ENCODE measurements around the gene DDR1.

DDR1 gene

DNA sequence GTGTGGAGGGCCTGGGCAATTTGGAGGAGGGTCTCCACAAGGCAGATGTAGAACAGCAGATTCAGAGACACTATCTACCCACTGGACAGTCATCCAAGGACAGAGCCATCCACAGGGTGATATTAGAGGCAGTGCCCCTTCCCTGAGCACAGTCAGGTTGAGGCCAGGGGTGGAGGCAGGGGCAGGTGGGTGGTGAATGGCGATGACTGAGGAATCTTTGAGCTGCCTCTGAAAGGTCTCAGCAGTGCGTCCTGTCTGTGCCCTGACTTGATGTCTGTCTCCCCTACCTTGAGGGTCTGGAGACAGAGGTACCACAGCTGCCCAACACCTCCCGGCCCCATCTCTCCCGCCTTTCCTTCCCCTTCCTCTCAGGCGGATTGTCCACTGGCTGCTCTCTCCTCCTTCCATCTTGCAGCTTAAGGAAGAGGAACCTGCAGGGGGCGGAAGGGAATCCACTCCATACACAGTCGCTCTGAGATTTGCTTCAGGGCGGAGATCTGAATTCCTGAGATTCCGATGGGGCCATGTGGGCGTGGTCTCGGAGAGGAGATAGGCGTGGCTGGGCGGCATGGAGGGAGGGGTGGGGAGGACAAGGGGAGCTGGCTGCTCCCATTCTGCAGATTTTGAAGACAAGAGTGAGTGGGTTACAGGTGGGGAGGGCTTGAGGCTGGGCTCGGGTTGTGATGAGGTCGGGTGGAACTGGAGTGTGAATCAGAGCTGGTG, 58.2 kb downstream of the DDR1 start:
- DNase-seq (ENCODE audit: low read depth) = no peak
- TF ChIP-seq, protein P1, sequence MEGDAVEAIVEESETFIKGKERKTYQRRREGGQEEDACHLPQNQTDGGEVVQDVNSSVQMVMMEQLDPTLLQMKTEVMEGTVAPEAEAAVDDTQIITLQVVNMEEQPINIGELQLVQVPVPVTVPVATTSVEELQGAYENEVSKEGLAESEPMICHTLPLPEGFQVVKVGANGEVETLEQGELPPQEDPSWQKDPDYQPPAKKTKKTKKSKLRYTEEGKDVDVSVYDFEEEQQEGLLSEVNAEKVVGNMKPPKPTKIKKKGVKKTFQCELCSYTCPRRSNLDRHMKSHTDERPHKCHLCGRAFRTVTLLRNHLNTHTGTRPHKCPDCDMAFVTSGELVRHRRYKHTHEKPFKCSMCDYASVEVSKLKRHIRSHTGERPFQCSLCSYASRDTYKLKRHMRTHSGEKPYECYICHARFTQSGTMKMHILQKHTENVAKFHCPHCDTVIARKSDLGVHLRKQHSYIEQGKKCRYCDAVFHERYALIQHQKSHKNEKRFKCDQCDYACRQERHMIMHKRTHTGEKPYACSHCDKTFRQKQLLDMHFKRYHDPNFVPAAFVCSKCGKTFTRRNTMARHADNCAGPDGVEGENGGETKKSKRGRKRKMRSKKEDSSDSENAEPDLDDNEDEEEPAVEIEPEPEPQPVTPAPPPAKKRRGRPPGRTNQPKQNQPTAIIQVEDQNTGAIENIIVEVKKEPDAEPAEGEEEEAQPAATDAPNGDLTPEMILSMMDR (IDR thresholded peaks at IDR 0.05; ENCODE audit: insufficient read depth, low read depth, low read length, missing control alignments) = no peak
- H3K4me3 ChIP-seq (ENCODE audit: low read depth, low read length) = no peak overlapping the region

DNA sequence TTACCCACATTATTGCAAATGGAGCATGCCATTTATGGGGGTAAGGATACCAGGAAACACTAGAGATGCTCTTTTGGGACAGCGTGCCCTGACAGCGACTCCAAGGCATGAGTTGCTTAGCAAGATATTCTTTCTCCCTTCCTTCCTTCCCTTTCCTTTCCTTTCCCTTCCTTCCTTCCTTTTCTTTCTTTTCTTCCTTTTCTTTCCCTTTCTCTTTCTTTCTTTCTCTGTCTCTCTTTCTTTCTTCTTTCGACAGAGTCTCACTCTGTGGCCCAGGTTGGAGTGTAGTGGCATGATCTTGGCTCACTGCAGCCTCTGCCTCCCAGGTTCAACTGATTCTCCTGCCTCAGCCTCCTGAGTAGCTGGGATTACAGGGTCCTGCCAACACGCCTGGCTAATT, 59.7 kb downstream of the DDR1 start:
- no peak overlapping the region for H3K4me3 ChIP-seq (ENCODE audit: low read depth, low read length)
- TF ChIP-seq, protein P1 (IDR thresholded peaks at IDR 0.05; ENCODE audit: insufficient read depth, low read depth, low read length, missing control alignments) = no peak
- no peak for DNase-seq (ENCODE audit: low read depth)

DNA sequence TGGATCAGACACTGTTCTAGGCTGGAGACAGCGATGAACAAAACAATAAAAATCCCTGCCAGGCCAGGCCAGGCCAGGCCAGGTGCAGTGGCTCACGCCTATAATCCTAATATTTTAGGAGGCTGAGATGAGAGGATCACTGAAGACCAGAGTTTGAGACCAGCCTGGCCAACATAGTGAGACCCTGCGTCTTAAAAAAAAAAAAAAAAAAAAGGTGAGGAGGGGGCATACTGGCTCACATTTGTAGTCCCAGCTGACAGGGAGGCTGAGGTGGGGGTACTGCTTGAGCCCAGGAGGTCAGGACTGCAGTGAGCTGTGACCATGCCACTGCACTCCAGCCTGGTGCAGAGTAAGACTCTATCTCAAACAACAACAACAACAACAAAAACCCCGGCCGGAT, 61.0 kb downstream of the DDR1 start:
- H3K4me3 ChIP-seq (ENCODE audit: low read depth, low read length) = no peak overlapping the region
- TF ChIP-seq, protein P1 (IDR thresholded peaks at IDR 0.05; ENCODE audit: insufficient read depth, low read depth, low read length, missing control alignments) = no peak
- DNase-seq (ENCODE audit: low read depth) = no peak

DNA sequence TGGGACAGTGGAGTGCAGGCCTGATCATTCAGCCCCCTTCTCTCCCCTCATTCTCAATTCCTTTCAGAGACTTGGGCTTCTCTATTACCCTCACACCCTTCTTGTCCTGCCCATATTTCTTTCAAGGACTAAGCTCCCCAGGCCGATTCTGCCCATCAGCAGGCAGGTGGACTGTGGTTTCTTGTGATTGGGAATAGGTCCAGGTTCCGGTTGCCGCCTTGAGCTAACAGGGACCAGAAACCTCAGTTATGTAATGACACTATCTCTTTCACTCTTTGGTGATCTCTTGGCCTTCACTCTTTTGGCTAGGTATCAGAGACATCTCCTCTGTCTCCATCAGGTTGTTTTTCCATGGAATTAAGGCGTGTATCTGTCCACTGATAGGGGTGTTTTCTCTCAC, 62.9 kb downstream of the DDR1 start:
- DNase-seq (ENCODE audit: low read depth) = no peak
- TF ChIP-seq, protein P1 (IDR thresholded peaks at IDR 0.05; ENCODE audit: insufficient read depth, low read depth, low read length, missing control alignments) = no peak
- H3K4me3 ChIP-seq (ENCODE audit: low read depth, low read length) = no peak overlapping the region

DNA sequence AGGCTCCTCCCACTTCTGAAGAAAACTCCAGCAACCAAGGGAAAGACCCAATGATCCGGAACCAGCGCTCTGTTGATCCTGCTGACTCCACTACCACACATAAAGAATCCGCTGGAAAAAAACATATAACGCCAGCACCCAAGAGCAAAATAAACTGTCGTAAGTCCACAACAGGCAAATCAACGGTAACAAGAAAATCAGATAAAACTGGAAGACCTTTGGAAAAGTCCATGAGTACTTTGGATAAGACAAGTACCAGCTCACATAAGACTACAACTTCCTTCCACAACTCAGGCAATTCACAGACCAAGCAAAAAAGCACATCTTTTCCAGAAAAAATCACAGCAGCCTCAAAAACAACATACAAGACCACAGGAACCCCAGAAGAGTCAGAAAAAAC, 64.5 kb downstream of the DDR1 start:
- TF ChIP-seq, protein P1 (IDR thresholded peaks at IDR 0.05; ENCODE audit: insufficient read depth, low read depth, low read length, missing control alignments) = no peak
- no peak for DNase-seq (ENCODE audit: low read depth)

More for the DNA sequence above, 64.5 kb downstream of the DDR1 start:
- H3K4me3 ChIP-seq (ENCODE audit: low read depth, low read length) = no peak overlapping the region

Measured in GM12865 (cell line).